CD14-positive monocyte (primary cell): ENCODE results near the gene NSMF. TPM values are rescaled to one million over a fixed set of nuclear protein-coding genes. Genes with fewer than 3 reads are reported as not detected.

Source experiments
- DNase-seq, 3 donors: peaks; one replicate each; pipeline ENCODE4 v3.0.0-alpha.2; 2011 to 2022
- H2AFZ ChIP-seq: 2 replicates; pipeline ENCODE4 v1.6.0; 2012; ENCODE audit warnings: mild to moderate bottlenecking, low read depth, low read length, inconsistent platforms; ENCODE audit not compliant: insufficient read depth, poor library complexity, severe bottlenecking
- H3K27ac ChIP-seq, 2 donors: 1 replicate in 1 of 2; 2 replicates in 1 of 2; pipeline ENCODE4 v1.5.1; 2012 to 2013; ENCODE audit warnings: low read length in 2 of 2, control low read depth in 1 of 2, inconsistent platforms in 1 of 2, low read depth in 1 of 2, mild to moderate bottlenecking in 1 of 2
- H3K27me3 ChIP-seq, 2 donors: one replicate each; pipeline versions ENCODE4 v1.6.0 to v1.6.1; 2011 to 2013; ENCODE audit warnings: low read length in 2 of 2; ENCODE audit not compliant: control insufficient read depth in 2 of 2, insufficient read depth in 2 of 2
- H3K36me3 ChIP-seq, 2 donors: replicated peaks in 1 of 2; 1 replicate in 1 of 2; 2 replicates in 1 of 2; pipeline versions ENCODE4 v1.5.1 to v1.6.1; 2012 to 2013; ENCODE audit warnings: low read length in 2 of 2, control low read depth in 1 of 2, inconsistent platforms in 1 of 2, mild to moderate bottlenecking in 1 of 2; ENCODE audit not compliant: insufficient read depth in 2 of 2, control insufficient read depth in 1 of 2
- H3K4me1 ChIP-seq, 2 donors: 1 replicate in 1 of 2; 2 replicates in 1 of 2; pipeline versions ENCODE4 v1.5.1 to v1.6.1; 2012 to 2013; ENCODE audit warnings: low read length in 2 of 2, control low read depth in 1 of 2, inconsistent platforms in 1 of 2, mild to moderate bottlenecking in 1 of 2, moderate library complexity in 1 of 2; ENCODE audit not compliant: insufficient read depth in 2 of 2, control insufficient read depth in 1 of 2
- H3K4me2 ChIP-seq: replicated peaks from 2 replicates; pipeline ENCODE3; 2012; ENCODE audit warnings: low read length, moderate library complexity, mild to moderate bottlenecking; ENCODE audit not compliant: poor library complexity, severe bottlenecking; ENCODE audit errors: extremely low read depth
- H3K4me3 ChIP-seq, 3 experiments: fragments of 200-600 bp in 1 of 3; sonication (generic) in 1 of 3; replicated peaks in 1 of 3; 1 replicate in 2 of 3; 2 replicates in 1 of 3; pipeline ENCODE4 v1.5.1; 2011 to 2013; ENCODE audit warnings: low read length in 3 of 3, mild to moderate bottlenecking in 3 of 3, control low read depth in 2 of 3, low read depth in 2 of 3, inconsistent platforms in 1 of 3, moderate library complexity in 1 of 3
- H3K79me2 ChIP-seq: 2 replicates; pipeline ENCODE4 v1.6.0; 2012; ENCODE audit warnings: mild to moderate bottlenecking, control low read depth, inconsistent platforms, low read length, moderate library complexity; ENCODE audit not compliant: insufficient read depth
- H3K9ac ChIP-seq: 2 replicates; pipeline ENCODE4 v1.6.0; 2017; ENCODE audit warnings: low read length, mild to moderate bottlenecking; ENCODE audit not compliant: insufficient read depth, poor library complexity, severe bottlenecking
- H3K9me3 ChIP-seq, 2 donors: replicated peaks in 1 of 2; 1 replicate in 1 of 2; 2 replicates in 1 of 2; pipeline versions ENCODE4 v1.5.1 to v1.6.1; 2012 to 2013; ENCODE audit warnings: low read length in 2 of 2, control low read depth in 1 of 2; ENCODE audit not compliant: control insufficient read depth in 1 of 2, insufficient read depth in 1 of 2
- H4K20me1 ChIP-seq: 2 replicates; pipeline ENCODE4 v1.6.0; 2012; ENCODE audit warnings: mild to moderate bottlenecking, low read length, control low read depth, moderate library complexity; ENCODE audit not compliant: insufficient read depth
- H3K27ac Mint-ChIP-seq, 7 donors: one replicate each; pipeline ENCODE4 v1.8.0; 2020; ENCODE audit warnings: mild to moderate bottlenecking in 7 of 7, mixed read lengths in 7 of 7, moderate library complexity in 6 of 7, inconsistent platforms in 2 of 7
- H3K27me3 Mint-ChIP-seq, 3 donors: one replicate each; pipeline ENCODE4 v1.8.0; 2021 to 2022; ENCODE audit warnings: low read depth in 3 of 3, mild to moderate bottlenecking in 3 of 3, mixed read lengths in 3 of 3, moderate library complexity in 3 of 3, inconsistent platforms in 1 of 3
- H3K36me3 Mint-ChIP-seq, 2 donors: one replicate each; pipeline ENCODE4 v1.8.0; 2020; ENCODE audit warnings: mixed read lengths in 2 of 2, inconsistent platforms in 1 of 2, mild to moderate bottlenecking in 1 of 2
- H3K4me1 Mint-ChIP-seq: one replicate; pipeline ENCODE4 v1.8.0; 2020; ENCODE audit warnings: mild to moderate bottlenecking, mixed read lengths
- H3K4me3 Mint-ChIP-seq, 2 donors: one replicate each; pipeline ENCODE4 v1.8.0; 2020; ENCODE audit warnings: mild to moderate bottlenecking in 2 of 2, mixed read lengths in 2 of 2, moderate library complexity in 1 of 2
- H3K9me3 Mint-ChIP-seq, 7 donors: one replicate each; pipeline ENCODE4 v1.8.0; 2020 to 2022; ENCODE audit warnings: mixed read lengths in 7 of 7, mild to moderate bottlenecking in 6 of 7, moderate library complexity in 6 of 7, inconsistent platforms in 2 of 7
- CTCF ChIP-seq: fragments of 200-600 bp; IDR thresholded peaks from one replicate; pipeline ENCODE4 v1.8.0; 2022; ENCODE audit warnings: antibody characterized with exemption, mild to moderate bottlenecking
- WGBS: methylation state at CpG from one replicate; pipeline ENCODE4 v1.1.5; 2013; ENCODE audit warnings: missing lambda C conversion rate; ENCODE audit not compliant: insufficient coverage; 5-methylcytosine and 5-hydroxymethylcytosine counted together
- intact Hi-C, 2 donors: fragments of 100-400 bp; cut with micrococcal nuclease; formaldehyde crosslinking; loops; one replicate each; pipeline versions ENCODE4 v1.15.0 to v1.15.1; 2023
- polyA plus RNA-seq, 3 donors: library from polyadenylated mRNA; depleted of rRNA in 1 of 3; unstranded in 2 of 3; stranded (reverse) in 1 of 3; fragments of 300-500 nt in 2 of 3; fragments of >200 nt in 1 of 3; fragmentation: Illumina TruSeq in 2 of 3; gene quantifications; 1 replicate in 2 of 3; 2 replicates in 1 of 3; pipeline ENCODE4 v1.2.3, GENCODE V29; 2012 to 2021

Gene NSMF
- polyA plus RNA-seq, 3 donors = 4.6 to 68.4 (median 5.3) TPM

GRCh38 chr9:137496601-137497375 is 37.7 kb upstream of the NSMF start:
- no peak overlapping the region for H2AFZ ChIP-seq
- H3K4me1 ChIP-seq = peaks cover 14 to 17% of the 10 kb centered on the region in 2 donors
- no peaks in the 10 kb centered on the region for H3K36me3 Mint-ChIP-seq
- H3K36me3 ChIP-seq = no peaks in the 10 kb centered on the region
- H3K27ac Mint-ChIP-seq = no peak overlapping the region
- no peaks in the 10 kb centered on the region for H3K27me3 ChIP-seq
- H3K4me3 ChIP-seq = no peak overlapping the region
- no peak for DNase-seq
- no peaks in the 10 kb centered on the region for H3K79me2 ChIP-seq
- H3K9ac ChIP-seq = no peak overlapping the region
- peaks cover 0 to 12% (median 4%) of the 10 kb centered on the region in 7 donors for H3K9me3 Mint-ChIP-seq
- H4K20me1 ChIP-seq = no peaks in the 10 kb centered on the region
- H3K4me2 ChIP-seq = no peak overlapping the region
- H3K27ac ChIP-seq = no peak overlapping the region
- TF ChIP-seq CTCF = no peak
- H3K4me1 Mint-ChIP-seq = peaks cover 12% of the 10 kb centered on the region
- H3K9me3 ChIP-seq = no peaks in the 10 kb centered on the region
- intact Hi-C loops = no loop called here
- no peak overlapping the region for H3K4me3 Mint-ChIP-seq
- H3K27me3 Mint-ChIP-seq = peaks cover 0 to 8% (median 2%) of the 10 kb centered on the region in 3 donors
- 95% methylated on average over 17 of the region's 27 CpGs for WGBS

DNA sequence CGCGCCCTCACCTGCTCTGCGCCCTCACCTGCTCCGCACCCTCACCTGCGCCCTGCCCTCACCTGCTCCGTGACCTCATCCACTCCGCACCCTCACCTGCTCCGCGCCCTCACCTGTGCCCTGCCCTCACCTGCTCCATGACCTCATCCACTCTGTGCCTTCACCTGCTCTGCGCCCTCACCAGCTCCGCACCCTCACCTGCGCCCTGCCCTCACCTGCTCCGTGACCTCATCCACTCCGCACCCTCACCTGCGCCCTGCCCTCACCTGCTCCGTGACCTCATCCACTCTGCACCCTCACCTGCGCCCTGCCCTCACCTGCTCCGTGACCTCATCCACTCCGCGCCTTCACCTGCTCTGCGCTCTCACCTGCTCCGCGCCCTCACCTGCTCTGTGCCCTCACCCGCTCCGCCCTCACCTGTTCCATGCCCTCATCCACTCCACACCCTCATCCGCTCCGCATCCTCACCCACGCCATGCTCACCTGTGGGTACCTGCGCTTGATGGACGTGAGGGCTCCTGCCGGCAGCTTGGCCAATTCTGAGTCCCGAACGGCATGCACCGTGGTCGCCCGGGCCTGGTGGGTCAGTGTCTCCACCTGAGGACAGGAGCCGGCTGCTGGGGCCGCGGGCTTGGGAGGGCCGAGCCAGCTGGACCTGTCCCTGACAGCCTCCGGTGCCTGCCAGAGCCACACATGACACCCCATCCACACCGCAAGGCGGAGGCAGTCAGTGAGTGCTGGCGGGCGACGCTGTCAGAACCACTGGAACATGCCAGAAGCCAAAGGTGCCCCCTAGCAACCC is 35.6 kb upstream of the NSMF start:
- H3K4me1 ChIP-seq = peaks cover 14 to 17% of the 10 kb centered on the region in 2 donors
- H2AFZ ChIP-seq = peak overlapping the region; percentile 63
- peak overlapping the region in 1 of 2 donors; percentile 78 for H3K4me3 Mint-ChIP-seq
- no peak for DNase-seq
- intact Hi-C loops = no loop called here
- no peak for TF ChIP-seq CTCF
- H3K4me2 ChIP-seq = peak overlapping the region; percentile 57
- no peaks in the 10 kb centered on the region for H3K9me3 ChIP-seq
- WGBS = 97% methylated on average over 46 of the region's 46 CpGs
- H3K27ac Mint-ChIP-seq = peak overlapping the region in 4 of 7 donors; percentile 33 to 85 (median 52)
- H4K20me1 ChIP-seq = no peaks in the 10 kb centered on the region
- H3K36me3 Mint-ChIP-seq = no peaks in the 10 kb centered on the region
- peaks cover 12% of the 10 kb centered on the region for H3K4me1 Mint-ChIP-seq
- H3K9me3 Mint-ChIP-seq = peaks cover 0 to 4% (median 1%) of the 10 kb centered on the region in 7 donors
- no peaks in the 10 kb centered on the region for H3K36me3 ChIP-seq
- no peaks in the 10 kb centered on the region for H3K27me3 ChIP-seq
- peaks cover 1 to 8% (median 4%) of the 10 kb centered on the region in 3 donors for H3K27me3 Mint-ChIP-seq
- no peak overlapping the region for H3K9ac ChIP-seq
- H3K27ac ChIP-seq = peak overlapping the region in 1 of 2 donors; percentile 51
- peak overlapping the region in 1 of 3 experiments; percentile 28 for H3K4me3 ChIP-seq
- H3K79me2 ChIP-seq = no peaks in the 10 kb centered on the region
